GM19240 (cell line): ENCODE measurements around the gene MEX3D.

ENCODE experiments used
- DNase-seq: peaks from one replicate; pipeline ENCODE4 v3.0.0; 2011; ENCODE audit warnings: low spot score; ENCODE audit not compliant: insufficient read length

The MEX3D gene

GRCh38 chr19:1505012-1505411, 63.1 kb downstream of the MEX3D start:
- DNase-seq = no peak
